Gastrocnemius medialis (tissue), 4 donors: ENCODE data around the gene ETV7.

Experiments
- CTCF ChIP-seq, 5 experiments: fragments of 450-650 bp in 3 of 5; fragments of 200-600 bp in 2 of 5; sonication (generic) in 2 of 5; IDR thresholded peaks in 4 of 5; conservative IDR thresholded peaks in 1 of 5; 1 replicate in 4 of 5; 2 replicates in 1 of 5; pipeline ENCODE4 v1.5.1; 2016 to 2019; ENCODE audit warnings: antibody characterized with exemption in 5 of 5, mild to moderate bottlenecking in 3 of 5, moderate library complexity in 3 of 5
- POLR2A ChIP-seq, 2 donors: fragments of 450-650 bp; IDR thresholded peaks; one replicate each; pipeline ENCODE4 v1.6.1; 2017; ENCODE audit warnings: antibody characterized with exemption in 2 of 2, mild to moderate bottlenecking in 2 of 2, moderate library complexity in 2 of 2

- TF ChIP-seq CTCF (IDR thresholded peaks at IDR 0.05 in 4 of 5, conservative IDR thresholded peaks at IDR 0.05 in 1 of 5) (no peak), POLR2A (IDR thresholded peaks at IDR 0.05) (no peak)
Measured at GRCh38 chr6:36383606-36384005, 3.9 kb downstream of the ETV7 start.
